ENCODE results near the gene CFAP100.
A peak's percentile ranks its signal among the peaks of the same experiment; 100 is the strongest.

CFAP100 gene

GRCh38 chr3:126394179-126394976, at the start of gene CFAP100:
TSS of gene CFAP100 (plus strand) at chr3:126394909. CDS start at chr3:126396001, 1,092 bp downstream.
- no peak for DNase-seq (ENCODE audit: low spot score)

- no peak for DNase-seq (ENCODE audit: low spot score)
These were observed 49.5 kb upstream of the CFAP100 start for GRCh38 chr3:126345231-126345630.

- no peak for DNase-seq (ENCODE audit: low spot score)
These were observed 48.9 kb upstream of the CFAP100 start for GRCh38 chr3:126345641-126346460.

- DNase-seq (ENCODE audit: low spot score), result no peak
These were observed 48.2 kb upstream of the CFAP100 start for GRCh38 chr3:126346466-126346865.

- no peak for DNase-seq (ENCODE audit: low spot score)
These were observed 47.1 kb upstream of the CFAP100 start for GRCh38 chr3:126347543-126348161.

GRCh38 chr3:126348308-126348920, 46.3 kb upstream of the CFAP100 start:
- peak; percentile 53 for DNase-seq (ENCODE audit: low spot score)

- no peak for DNase-seq (ENCODE audit: low spot score)
These were observed 45.6 kb upstream of the CFAP100 start for GRCh38 chr3:126349071-126349470.

GRCh38 chr3:126349611-126350501, 44.9 kb upstream of the CFAP100 start:
- DNase-seq (ENCODE audit: low spot score), result no peak

- no peak for DNase-seq (ENCODE audit: low spot score)
These were observed 44.1 kb upstream of the CFAP100 start for GRCh38 chr3:126350502-126351085.

- DNase-seq (ENCODE audit: low spot score), result no peak
These were observed 43.5 kb upstream of the CFAP100 start for GRCh38 chr3:126351086-126351770.

GRCh38 chr3:126351771-126352475, 42.8 kb upstream of the CFAP100 start:
- no peak for DNase-seq (ENCODE audit: low spot score)

GRCh38 chr3:126352476-126353454, 41.9 kb upstream of the CFAP100 start:
- DNase-seq (ENCODE audit: low spot score), result peak; percentile 78

- peak; percentile 28 for DNase-seq (ENCODE audit: low spot score)
These were observed 40.9 kb upstream of the CFAP100 start for GRCh38 chr3:126353694-126354321.

GRCh38 chr3:126354776-126355175, 39.9 kb upstream of the CFAP100 start:
- no peak for DNase-seq (ENCODE audit: low spot score)

- DNase-seq (ENCODE audit: low spot score), result peak; percentile 31
These were observed 39.5 kb upstream of the CFAP100 start for GRCh38 chr3:126355251-126355650.

- peak; percentile 100 for DNase-seq (ENCODE audit: low spot score)
These were observed 38.8 kb upstream of the CFAP100 start for GRCh38 chr3:126355777-126356372.
